ENCODE measurements around the gene SPTBN1.

Gene SPTBN1

GRCh38 chr2:54642677-54643430, 186.7 kb downstream of the SPTBN1 start:
- no peak for TF ChIP-seq CTCF (IDR thresholded peaks at IDR 0.05; ENCODE audit: insufficient read depth, low read depth, low read length, missing control alignments)
- H3K4me3 ChIP-seq (ENCODE audit: low read depth, low read length) = no peak overlapping the region
- no peak for DNase-seq (ENCODE audit: low read depth)

DNA sequence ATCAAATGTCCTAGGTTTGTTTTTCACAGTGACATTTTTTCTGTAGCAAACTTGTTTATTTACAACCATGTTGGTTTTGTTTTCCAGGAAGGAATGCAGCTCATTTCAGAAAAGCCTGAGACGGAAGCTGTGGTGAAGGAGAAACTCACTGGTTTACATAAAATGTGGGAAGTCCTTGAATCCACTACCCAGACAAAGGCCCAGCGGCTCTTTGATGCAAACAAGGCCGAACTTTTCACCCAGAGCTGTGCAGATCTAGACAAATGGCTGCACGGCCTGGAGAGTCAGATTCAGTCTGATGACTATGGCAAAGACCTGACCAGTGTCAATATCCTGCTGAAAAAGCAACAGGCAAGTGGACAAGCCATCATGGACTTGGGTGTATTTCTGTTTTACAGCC, 188.1 kb downstream of the SPTBN1 start:
- no peak overlapping the region for H3K4me3 ChIP-seq (ENCODE audit: low read depth, low read length)
- TF ChIP-seq CTCF (IDR thresholded peaks at IDR 0.05; ENCODE audit: insufficient read depth, low read depth, low read length, missing control alignments) = no peak
- no peak for DNase-seq (ENCODE audit: low read depth)

DNA sequence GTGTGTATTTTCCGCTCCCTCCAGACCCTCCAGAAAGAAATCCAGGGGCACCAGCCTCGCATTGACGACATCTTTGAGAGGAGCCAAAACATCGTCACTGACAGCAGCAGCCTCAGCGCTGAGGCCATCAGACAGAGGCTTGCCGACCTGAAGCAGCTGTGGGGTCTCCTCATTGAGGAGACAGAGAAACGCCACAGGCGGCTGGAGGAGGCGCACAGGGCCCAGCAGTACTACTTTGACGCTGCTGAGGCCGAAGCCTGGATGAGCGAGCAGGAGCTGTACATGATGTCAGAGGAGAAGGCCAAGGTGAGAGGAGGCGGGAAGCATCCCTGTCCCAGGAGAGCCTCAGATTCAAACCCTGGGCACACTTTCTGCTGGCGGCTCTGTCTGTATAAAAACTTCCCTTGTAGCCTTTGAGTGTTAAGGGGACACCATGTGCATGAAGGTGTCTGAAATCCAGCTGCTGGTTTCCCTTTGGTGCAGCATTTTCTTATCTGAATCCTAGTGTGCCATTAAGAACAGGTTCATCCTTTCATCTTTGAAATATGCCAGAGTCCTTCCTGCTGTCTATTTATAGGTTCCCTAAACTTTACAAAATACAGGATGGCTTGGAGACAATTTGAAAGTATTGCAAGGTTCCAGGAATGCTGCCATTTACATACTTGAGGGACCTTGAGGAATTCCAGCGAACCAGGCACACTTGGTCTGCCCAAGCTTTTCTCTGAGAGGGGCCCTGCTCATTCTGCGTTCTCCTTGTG, 190.2 kb downstream of the SPTBN1 start:
- no peak overlapping the region for H3K4me3 ChIP-seq (ENCODE audit: low read depth, low read length)
- no peak for TF ChIP-seq CTCF (IDR thresholded peaks at IDR 0.05; ENCODE audit: insufficient read depth, low read depth, low read length, missing control alignments)
- no peak for DNase-seq (ENCODE audit: low read depth)

DNA sequence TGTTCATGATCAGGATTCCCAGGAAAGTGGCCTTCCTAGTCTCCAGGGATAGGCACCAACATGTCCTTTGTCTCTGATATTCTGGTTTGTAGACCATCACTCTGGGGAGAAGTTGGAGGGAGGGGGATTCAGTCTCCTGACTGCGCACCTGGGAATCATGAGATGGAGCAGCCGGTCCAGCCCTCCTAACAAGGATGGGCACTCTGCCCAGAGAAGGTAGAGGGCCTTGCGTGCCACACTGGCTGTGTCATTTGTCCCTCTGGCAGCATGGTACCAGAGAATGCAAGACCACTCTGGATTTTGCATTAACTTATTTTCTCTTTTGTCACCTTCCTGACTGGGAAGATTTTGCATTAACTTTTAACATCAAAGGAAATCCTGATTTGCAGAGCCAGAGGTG, 192.1 kb downstream of the SPTBN1 start:
- no peak overlapping the region for H3K4me3 ChIP-seq (ENCODE audit: low read depth, low read length)
- no peak for DNase-seq (ENCODE audit: low read depth)
- TF ChIP-seq CTCF (IDR thresholded peaks at IDR 0.05; ENCODE audit: insufficient read depth, low read depth, low read length, missing control alignments) = no peak

GRCh38 chr2:54649191-54649590, 193.1 kb downstream of the SPTBN1 start:
- no peak for TF ChIP-seq CTCF (IDR thresholded peaks at IDR 0.05; ENCODE audit: insufficient read depth, low read depth, low read length, missing control alignments)
- DNase-seq (ENCODE audit: low read depth) = no peak

GRCh38 chr2:54649633-54650032, 193.5 kb downstream of the SPTBN1 start:
- no peak overlapping the region for H3K4me3 ChIP-seq (ENCODE audit: low read depth, low read length)
- TF ChIP-seq CTCF (IDR thresholded peaks at IDR 0.05; ENCODE audit: insufficient read depth, low read depth, low read length, missing control alignments) = no peak
- no peak for DNase-seq (ENCODE audit: low read depth)

More at GRCh38 chr2:54649191-54649590, 193.1 kb downstream of the SPTBN1 start:
- H3K4me3 ChIP-seq (ENCODE audit: low read depth, low read length) = no peak overlapping the region
